Measurements from ENCODE around the gene NCAPG2.
A peak's percentile ranks its signal among the peaks of the same experiment; 100 is the strongest.

The NCAPG2 gene, protein sequence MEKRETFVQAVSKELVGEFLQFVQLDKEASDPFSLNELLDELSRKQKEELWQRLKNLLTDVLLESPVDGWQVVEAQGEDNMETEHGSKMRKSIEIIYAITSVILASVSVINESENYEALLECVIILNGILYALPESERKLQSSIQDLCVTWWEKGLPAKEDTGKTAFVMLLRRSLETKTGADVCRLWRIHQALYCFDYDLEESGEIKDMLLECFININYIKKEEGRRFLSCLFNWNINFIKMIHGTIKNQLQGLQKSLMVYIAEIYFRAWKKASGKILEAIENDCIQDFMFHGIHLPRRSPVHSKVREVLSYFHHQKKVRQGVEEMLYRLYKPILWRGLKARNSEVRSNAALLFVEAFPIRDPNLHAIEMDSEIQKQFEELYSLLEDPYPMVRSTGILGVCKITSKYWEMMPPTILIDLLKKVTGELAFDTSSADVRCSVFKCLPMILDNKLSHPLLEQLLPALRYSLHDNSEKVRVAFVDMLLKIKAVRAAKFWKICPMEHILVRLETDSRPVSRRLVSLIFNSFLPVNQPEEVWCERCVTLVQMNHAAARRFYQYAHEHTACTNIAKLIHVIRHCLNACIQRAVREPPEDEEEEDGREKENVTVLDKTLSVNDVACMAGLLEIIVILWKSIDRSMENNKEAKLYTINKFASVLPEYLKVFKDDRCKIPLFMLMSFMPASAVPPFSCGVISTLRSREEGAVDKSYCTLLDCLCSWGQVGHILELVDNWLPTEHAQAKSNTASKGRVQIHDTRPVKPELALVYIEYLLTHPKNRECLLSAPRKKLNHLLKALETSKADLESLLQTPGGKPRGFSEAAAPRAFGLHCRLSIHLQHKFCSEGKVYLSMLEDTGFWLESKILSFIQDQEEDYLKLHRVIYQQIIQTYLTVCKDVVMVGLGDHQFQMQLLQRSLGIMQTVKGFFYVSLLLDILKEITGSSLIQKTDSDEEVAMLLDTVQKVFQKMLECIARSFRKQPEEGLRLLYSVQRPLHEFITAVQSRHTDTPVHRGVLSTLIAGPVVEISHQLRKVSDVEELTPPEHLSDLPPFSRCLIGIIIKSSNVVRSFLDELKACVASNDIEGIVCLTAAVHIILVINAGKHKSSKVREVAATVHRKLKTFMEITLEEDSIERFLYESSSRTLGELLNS

DNA sequence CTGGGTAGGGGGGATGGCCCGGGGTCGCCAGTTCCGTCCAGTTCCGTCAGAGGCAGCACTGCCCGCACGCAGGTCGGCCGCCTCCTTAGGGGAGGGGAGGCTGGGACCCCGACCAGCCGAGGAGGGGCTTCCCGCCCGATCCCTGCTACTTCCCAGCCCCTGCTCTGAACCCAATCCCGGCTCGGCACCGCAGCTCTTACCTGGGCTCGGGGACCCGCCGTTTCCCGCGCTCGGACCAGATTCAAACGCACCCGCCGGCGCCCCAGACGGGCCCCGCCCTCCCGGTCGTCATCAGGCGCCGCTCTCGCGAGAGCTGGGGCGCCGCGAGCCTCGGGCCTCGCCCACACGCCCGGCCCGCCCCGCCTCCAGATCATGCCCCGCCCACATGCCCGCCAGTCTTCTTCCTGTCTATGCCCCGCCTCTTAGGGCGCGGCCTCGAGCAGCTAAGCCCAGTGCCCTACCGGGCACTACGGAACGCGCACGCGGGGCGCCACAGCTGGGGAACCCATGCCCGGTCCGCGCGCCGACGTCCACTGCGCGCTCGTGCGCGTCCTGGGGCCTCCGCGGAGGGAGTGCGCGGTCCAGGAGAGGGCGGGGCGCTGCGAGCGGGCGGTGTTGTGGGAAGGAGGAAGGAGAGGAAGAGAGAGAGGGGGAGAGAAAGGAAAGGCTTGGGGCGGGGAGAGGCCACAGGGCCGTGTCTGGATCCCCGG, at the start of gene NCAPG2:
Gene NCAPG2, minus strand, starts transcription at position 281 of the 710 bp plus-strand sequence. CDS start 2,905 bp downstream, outside the sequence.
- DNase-seq = peak; percentile 98

DNA sequence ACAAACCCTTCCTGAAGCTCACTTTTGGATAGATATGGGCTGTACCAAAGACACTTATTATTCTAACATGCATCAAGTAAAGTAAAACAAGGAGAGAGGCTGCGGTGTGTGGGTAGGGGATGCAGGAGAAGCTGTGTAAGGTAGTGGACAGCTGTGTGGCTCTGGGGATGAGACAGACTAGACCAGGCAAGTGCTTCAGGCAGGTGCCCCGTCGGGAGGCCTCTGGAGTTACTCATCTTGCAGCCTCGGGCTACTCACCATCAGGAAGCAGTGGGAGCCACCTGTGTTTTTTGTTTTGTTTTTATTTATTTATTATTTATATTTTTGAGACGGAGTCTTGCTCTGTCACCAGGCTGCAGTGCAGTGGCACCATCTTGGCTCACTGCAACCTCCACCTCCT, 49.3 kb upstream of the NCAPG2 start:
- no peak for DNase-seq

DNA sequence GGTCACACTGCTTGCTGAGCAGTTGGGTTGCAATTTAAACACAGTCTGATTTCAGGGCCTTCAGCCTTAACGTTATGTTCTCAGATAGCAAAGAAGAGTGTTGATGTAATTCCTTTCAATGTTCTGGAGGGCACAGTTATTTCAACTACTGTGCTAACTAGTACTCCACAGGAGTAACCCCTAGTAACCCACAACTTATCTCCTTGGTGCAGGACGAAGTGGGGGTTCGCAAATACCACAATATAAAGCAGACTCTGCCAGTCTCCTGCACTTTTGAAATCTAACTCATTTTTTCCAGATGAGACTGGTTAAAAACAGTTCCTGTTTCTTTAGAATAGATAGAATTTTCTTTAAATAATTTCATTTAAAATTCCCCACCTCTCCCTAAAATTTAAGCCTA, 47.1 kb upstream of the NCAPG2 start:
- no peak for DNase-seq

DNA sequence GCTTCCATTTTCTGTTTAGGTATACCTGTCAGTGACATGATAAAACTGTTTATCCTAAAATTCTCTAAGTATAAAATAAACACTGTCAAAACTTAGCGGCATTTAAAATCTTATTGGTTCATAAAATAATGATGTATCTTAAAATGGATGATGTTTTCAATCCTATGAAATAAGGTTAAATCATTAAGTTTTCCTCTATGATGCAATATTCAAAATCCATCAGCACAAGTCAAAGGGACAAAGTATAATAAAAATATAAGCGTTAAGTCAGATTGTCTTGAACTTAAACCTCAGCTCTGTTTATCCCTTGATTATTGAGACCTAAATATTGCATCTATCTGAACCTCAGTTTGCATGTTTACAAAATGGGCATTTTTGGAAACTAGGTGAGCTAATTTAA, 46.6 kb upstream of the NCAPG2 start:
- DNase-seq = no peak

DNA sequence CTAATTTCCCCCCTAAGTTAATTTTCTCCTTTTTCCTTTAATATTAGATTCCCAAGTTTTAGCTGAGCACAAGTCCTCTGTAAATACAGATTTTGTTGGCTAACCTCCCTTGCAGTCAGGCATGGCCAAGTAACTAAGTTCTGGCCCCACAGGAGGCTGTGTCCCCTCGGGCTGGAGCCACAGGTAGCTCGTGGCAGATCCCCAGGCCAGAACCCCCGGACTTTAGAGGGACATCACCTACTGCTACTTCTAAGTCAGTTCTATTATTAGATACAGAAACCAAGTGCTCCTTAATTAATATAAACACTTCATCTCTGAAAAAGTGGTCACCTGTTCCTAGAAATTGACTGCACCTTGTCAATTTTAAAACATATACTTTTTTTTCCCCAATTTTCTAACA, 46.1 kb upstream of the NCAPG2 start:
- no peak for DNase-seq

DNA sequence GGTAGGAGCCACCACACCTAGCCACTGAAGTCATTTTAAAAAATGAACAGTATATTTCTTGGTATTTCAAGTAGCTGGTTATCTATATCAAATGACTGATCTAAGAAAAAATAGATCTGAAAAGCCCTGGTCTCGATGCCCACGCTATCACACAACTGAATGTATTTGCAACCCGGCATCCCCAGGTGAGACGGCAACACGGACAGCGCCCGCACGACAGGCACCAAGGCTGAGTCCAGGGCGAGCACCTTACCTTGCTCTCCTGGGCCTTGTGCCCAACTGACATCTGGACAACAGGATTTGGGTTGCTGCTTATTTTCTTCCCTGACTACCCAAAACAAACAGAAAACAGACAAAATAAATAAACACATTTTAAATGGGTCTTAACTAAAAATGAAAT, 44.8 kb upstream of the NCAPG2 start:
- DNase-seq = no peak

DNA sequence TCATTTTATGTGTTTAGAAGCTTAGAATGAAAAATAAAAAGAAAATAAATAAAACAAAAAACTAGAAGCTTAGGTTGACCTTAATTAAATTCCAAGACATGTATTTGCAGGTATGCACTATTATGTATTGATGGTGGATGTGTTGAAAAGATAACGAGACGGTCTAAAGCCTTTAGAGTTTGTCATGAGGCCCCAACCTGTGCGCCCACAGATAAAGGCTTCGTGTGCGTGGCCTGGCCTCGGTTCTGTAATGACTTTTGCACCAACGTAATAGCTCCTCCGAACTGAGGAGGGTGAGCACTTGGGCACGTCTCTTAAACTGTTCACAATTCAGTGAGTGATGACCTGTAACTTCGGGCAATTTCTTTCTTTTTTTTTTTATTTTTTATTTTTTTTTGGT, 43.7 kb upstream of the NCAPG2 start:
- DNase-seq = no peak

DNA sequence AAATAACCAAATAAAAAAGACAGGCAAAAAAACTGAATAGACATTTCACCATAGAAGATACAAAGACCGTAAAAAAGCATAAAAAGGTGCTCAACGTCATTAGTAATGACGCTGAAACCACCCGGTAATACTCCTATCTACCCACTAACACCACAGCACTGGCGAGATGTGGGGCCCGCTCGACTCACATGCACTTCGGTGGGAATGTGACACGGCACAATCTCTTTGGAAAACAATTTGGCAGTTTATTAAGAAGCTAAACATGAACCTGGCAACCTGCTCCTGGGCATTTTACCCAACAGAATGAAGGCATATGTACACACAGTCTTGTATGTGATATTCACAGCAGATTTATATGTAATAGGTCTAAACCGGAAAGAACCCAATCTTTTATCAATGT, 42.8 kb upstream of the NCAPG2 start:
- no peak for DNase-seq

DNA sequence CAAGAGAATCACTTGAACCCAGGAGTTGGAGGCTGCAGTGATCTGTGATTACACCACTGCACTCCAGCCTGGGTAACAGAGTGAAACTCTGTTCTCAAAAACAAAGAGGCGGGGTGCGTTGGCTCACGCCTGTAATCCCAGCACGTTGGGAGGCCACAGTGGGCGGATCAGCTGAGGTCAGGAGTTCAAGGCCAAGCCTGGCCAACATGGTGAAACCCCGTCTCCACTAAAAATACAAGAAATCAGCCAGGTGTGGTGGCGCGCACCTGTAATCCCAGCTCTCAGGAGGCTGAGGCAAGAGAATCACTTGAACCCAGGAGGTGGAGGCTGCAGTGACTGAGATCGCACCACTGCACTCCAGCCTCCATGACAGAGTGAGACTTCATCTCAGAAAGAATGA, 42.4 kb upstream of the NCAPG2 start:
- no peak for DNase-seq

DNA sequence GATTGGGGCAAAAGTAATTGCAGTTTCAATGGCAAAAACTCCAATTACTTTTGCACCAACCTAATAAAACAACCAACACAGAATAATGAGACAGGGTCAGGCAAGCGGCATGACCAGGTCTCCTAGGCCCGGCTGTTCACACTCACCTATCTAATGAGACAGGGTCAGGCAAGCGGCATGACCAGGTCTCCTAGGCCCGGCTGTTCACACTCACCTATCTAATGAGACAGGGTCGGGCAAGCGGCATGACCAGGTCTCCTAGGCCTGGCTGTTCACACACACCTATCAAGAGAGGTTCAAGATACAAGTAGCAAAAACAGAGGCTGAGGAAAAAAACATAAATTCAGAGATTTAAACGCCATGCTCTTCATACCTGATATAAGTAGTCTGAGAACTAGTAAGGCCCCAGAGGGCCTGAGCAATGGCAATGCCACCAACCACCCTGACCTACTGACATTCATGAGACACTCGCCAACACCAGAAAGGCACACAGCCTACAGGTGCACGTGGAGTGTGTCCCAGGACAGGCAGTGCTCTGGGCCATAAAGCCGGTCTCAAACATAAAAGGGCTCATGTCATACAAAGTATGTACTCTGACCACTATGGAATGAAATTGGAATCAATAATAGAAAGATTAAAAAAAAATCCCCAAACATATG, 40.6 kb upstream of the NCAPG2 start:
- DNase-seq = no peak

DNA sequence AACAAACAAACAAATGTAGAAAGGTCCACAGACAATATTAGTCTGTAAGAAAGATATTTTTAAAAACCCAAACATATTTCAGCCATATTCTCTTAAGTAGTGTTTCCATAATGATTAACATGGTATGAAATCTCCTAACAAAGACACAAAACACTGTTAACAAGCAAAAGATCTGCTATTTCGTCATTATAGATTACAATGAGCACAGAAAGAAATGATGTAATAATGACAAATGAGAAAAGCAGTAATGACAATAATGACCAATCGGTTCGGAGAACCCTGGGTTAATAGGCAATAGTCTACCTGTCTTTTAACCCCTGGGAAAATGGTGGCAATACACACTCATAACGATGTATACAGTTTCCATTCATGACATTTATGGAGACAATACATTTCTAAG, 39.5 kb upstream of the NCAPG2 start:
- no peak for DNase-seq

DNA sequence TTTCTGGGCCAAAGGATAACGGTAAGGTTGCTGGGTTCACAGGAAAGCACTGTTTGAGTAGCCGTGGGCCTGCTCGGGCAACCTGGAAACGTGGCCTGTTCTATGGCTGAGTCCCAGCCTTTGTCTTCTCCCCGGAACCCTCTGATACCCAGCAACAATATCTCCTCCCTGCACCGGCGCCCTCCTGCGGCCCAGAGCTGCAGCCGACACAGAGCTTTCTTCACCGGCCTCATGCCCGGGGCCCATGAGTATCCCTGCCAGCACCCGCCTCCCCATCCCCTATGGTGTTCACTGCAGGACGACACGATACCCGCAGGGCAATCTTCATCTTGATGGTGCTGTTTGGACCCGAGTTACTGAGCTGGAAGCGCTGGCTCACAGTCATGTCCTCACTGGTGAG, 38.6 kb upstream of the NCAPG2 start:
- no peak for DNase-seq

DNA sequence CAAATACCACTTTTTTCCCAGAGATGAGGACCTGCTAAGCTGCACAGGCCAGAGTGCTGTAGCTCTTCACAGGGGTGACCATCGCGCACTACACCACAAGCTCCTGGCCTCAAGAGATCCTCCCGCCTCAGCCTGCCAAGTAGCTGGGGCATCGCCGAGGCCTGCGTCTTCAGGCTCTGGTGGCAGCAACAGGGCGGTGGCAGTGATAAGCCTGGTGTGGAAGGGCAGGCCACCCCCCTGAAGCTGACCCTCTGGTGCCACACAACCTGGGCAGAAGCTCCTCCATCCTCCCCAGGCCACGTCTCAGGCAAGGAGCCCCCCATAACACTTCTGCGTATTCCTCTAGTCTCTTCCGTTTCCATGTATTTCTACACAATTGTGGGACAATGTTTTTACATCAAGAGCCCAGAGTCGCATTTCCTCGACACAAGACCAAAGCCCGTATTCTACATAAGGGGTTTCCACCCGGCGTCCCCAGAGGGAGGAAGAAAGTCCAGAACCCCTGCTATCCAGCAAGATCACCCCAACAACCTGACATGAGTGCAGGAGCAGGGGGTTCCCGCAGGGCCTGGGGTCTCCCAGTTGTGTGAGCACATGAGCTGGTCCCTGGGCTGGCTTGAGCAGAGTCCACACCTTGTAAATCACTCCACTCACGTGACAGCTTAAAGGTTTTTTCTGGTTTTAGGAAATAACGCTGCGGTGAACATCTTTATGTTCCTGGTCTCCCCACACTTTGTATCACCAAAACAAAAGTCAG, 37.6 kb upstream of the NCAPG2 start:
- no peak for DNase-seq

DNA sequence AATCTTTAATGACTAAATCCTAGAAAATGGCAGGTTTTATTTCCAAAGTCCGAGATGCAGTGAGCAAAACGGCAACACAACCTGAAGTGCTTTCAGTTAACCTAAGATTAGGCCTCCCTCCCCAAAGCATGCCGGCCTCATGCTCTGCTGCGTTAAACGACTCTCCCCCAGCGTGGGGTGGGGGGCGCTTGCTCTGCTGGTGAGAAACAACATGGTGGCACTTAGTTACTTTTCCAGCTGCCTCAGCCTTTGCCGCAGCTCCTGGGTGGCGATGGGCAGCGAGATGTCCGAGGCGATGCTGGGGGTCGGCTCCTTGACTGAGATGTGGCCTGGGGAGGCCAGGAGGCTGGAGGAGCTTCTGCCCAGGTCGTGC, 36.7 kb upstream of the NCAPG2 start:
- DNase-seq = no peak

DNA sequence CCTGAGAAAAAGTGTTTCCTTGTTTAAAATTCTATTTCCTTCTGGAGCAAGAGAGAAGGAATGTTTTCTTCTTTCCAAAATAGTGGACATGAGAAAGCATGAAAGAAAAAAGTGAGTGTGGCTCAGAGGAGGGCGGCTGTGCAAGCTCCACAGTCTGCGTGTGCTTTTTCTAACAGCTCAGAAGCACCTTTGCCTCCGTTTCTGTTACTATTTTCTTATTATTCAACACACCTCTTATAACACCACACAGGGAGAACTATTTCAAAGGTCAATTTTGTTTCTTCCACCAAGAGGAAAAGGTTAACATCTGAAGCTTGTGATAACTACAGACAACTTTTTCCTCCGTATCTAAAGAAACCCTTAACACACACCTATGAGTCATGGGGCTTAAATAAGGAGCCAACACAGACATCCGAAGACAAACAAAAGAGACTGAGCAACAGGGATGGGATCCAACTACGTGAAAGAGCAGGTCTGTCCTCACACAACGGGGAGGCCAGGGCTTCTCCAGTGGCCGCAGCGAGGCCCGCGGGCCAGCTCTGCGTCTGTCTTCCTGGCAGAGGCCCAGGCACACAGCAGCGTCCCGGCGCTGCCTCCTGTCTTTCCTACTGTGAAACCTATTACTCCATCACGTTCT, 36.2 kb upstream of the NCAPG2 start:
- DNase-seq = no peak

DNA sequence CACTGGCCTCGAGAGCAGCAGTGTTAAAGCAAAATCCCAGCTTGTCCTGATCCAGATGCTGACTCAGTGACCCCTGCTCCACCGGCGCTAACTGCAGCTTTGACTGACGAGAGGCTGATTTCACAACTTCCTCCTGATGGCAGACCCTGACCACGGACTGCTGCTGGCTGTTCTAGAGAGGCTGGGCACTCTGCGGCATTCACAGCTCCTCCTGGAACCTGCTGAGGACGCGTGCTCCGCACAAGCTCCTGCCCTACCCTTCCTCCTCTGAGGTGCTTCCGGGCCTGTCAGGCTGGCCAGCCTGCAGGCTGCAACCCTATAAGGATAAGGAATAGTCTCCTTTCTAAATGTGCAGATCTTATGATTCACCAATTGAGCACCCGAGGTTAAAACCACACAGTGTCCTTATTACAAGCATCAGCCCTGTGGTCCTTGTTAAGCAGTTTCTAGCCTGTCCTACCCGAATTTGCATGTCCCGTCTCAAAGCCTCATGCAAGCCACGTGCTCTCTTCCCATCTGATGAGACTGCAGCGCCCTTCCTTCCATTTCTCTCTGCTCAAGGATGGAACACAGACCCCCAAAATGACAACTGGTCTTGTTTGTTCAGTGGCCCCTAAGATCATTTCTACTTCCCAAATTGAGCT, 35.5 kb upstream of the NCAPG2 start:
- DNase-seq = peak in 1 of 2 donors; percentile 26

DNA sequence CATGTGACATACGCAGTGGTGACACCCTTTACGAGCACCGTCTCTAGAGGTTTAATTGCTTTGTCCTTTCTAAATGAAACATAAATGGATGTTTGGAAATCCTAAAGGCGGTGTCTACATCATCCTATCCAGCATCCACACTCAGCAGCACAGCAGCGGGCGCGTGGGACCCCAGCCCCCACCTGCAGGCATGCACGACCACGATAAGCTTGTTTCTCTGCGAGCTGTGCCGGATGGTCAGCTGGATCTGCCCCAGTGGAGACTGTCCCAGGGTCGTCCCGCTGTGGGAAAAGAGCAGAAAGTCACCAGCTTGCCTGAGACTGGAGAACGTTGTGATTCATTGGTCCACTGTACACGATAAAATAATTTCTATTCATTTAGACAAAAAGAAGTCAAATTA, 34.2 kb upstream of the NCAPG2 start:
- no peak for DNase-seq

DNA sequence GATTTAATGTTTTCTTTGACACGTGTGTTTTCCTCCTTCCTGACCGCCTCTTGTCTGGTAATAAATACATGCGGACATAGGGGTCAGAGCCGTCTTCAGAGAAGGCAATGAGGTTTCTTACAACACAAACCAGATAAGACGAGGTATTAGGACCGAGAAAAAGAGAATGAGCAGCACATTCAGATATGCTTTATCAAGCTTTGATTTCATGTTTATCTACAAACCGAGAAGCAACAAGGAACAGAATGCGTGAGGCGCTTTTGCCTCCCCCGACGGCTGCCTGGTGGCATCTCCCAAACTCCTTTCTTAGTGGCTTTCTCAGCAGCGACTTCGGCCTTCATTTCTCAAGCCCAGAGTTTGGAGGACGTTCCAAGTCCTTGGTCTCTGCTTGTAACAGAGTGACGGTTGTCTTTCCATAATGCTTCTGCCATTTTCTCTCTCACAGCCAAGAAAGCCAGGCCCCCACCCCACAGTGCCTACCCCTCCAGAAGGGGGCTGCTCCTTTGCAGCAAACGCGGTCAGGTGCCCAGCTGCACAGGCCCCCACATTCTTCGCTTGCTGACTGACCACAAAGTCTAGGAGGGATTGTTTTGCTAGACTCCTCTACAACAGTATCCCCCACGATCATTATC, 32.6 kb upstream of the NCAPG2 start:
- no peak for DNase-seq

DNA sequence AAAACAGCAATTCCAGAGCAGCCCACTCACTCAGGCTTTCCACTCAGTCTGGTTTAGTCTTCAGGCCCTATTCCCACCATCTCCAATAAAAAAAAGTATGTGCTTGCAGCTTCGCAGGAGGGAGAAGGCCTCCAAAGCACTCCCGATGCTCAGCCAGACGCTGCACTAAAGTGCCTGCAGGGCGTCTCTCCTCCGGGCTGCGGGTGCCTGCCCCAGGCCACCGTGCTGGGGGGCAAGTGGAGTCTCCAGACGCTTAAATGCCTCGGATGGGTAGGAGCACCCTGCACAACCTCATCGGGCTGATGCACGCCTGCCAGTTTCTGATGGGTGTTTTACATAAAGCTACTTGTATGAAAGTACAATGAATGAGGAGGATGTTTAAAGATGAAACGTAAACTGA, 31.3 kb upstream of the NCAPG2 start:
- DNase-seq = no peak

DNA sequence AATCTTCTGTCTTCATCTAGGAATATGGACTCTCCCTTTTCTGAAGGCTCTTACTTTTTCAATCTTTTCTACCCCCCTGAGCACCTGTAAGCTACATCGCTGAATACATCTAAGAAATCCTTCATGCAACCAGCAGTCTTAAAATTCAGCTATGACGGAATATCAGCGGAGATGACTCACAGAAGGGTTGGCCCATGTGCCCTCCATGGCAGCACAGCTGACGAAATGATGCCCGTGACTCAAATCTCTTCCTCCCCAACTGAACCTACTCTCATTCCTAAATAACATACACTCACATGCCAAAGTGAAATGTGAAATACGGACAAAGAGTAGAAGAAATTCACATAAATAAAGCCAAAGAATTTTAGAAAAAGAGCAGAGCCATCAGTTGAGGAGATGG, 30.3 kb upstream of the NCAPG2 start:
- peak in 1 of 2 donors; percentile 12 for DNase-seq
